CD4-positive, alpha-beta T cell (primary cell): Measurements from ENCODE around the gene PRKCB. TPM values are rescaled to one million over a fixed set of nuclear protein-coding genes. Genes with fewer than 3 reads are reported as not detected.

ENCODE experiments used
- ATAC-seq: fragments of 200-7000 bp; cut with Tn5 transposase; one replicate; pipeline ENCODE4 v1.10.0; 2022; ENCODE audit warnings: mild to moderate bottlenecking; ENCODE audit not compliant: poor library complexity
- CTCF ChIA-PET: fragments of 350-600 bp; sonication (Branson Sonifier 250); formaldehyde crosslinking; loops from one replicate; lab custom pipeline; 2021; ENCODE audit warnings: antibody characterized with exemption, inconsistent platforms; lab: Charles Lee
- POLR2A ChIA-PET: fragments of 350-600 bp; sonication (Branson Sonifier 250); formaldehyde crosslinking; loops from one replicate; lab custom pipeline; 2021; ENCODE audit warnings: antibody characterized with exemption, inconsistent platforms; lab: Charles Lee
- DNase-seq, 14 experiments: peaks; one replicate each; pipeline ENCODE4 v3.0.0-alpha.2; 2013 to 2020; ENCODE audit warnings: mixed read lengths in 2 of 14
- H3K27ac ChIP-seq, 2 donors: one replicate each; pipeline versions ENCODE4 v1.5.1 to v1.7.0; 2013; ENCODE audit warnings: low read length in 2 of 2, low read depth in 1 of 2, mild to moderate bottlenecking in 1 of 2
- H3K27me3 ChIP-seq, 2 experiments: 1 replicate in 1 of 2; 2 replicates in 1 of 2; pipeline versions ENCODE4 v1.6.1 to v1.7.0; 2013; ENCODE audit warnings: low read length in 2 of 2, control low read depth in 1 of 2, mild to moderate bottlenecking in 1 of 2, moderate library complexity in 1 of 2; ENCODE audit not compliant: insufficient read depth in 2 of 2, control insufficient read depth in 1 of 2
- H3K36me3 ChIP-seq: one replicate; pipeline ENCODE4 v1.6.1; 2013; ENCODE audit warnings: low read length, control low read depth; ENCODE audit not compliant: insufficient read depth
- H3K4me1 ChIP-seq: one replicate; pipeline ENCODE4 v1.6.1; 2013; ENCODE audit warnings: low read length, control low read depth; ENCODE audit not compliant: insufficient read depth
- H3K4me3 ChIP-seq: one replicate; pipeline ENCODE4 v1.5.1; 2013; ENCODE audit warnings: mild to moderate bottlenecking, low read length, moderate library complexity
- H3K9me3 ChIP-seq, 2 experiments: 1 replicate in 1 of 2; 2 replicates in 1 of 2; pipeline versions ENCODE4 v1.6.1 to v1.7.0; 2013; ENCODE audit warnings: low read length in 2 of 2, mild to moderate bottlenecking in 2 of 2, control low read depth in 1 of 2, moderate library complexity in 1 of 2; ENCODE audit not compliant: control insufficient read depth in 1 of 2, insufficient read depth in 1 of 2
- H3K27ac Mint-ChIP-seq: one replicate; pipeline ENCODE4 v1.8.0; 2020; ENCODE audit warnings: mixed read lengths
- H3K27me3 Mint-ChIP-seq: one replicate; pipeline ENCODE4 v1.8.0; 2021; ENCODE audit warnings: mixed read lengths
- H3K36me3 Mint-ChIP-seq: one replicate; pipeline ENCODE4 v1.8.0; 2021; ENCODE audit warnings: low read depth, mixed read lengths
- H3K4me1 Mint-ChIP-seq: one replicate; pipeline ENCODE4 v1.8.0; 2021; ENCODE audit warnings: low read depth, mixed read lengths
- H3K4me3 Mint-ChIP-seq: one replicate; pipeline ENCODE4 v1.8.0; 2020; ENCODE audit warnings: mild to moderate bottlenecking, mixed read lengths
- H3K9me3 Mint-ChIP-seq: one replicate; pipeline ENCODE4 v1.8.0; 2020; ENCODE audit warnings: mixed read lengths
- intact Hi-C, 2 experiments: fragments of 100-400 bp; cut with DNase I in 1 of 2; cut with micrococcal nuclease in 1 of 2; formaldehyde crosslinking; loops; one replicate each; pipeline versions ENCODE4 v1.15.1 to v1.9.0; 2023 to 2025; cut with DNase I, micrococcal nuclease
- total RNA-seq, 174 experiments: library from RNA in 2 of 174; stranded (reverse) in 2 of 174; gene quantifications; one replicate each; pipeline ENCODE4 v1.2.3 and lab custom pipeline; 2021 to 2026
- TF ChIP-seq, protein P1 (sequence below): fragments of 200-600 bp; IDR thresholded peaks from one replicate; pipeline ENCODE4 v1.8.0; 2022; ENCODE audit warnings: antibody characterized with exemption, mild to moderate bottlenecking

PRKCB gene
- total RNA-seq, 2 experiments from 2014 or later, result 64.7 TPM

DNA sequence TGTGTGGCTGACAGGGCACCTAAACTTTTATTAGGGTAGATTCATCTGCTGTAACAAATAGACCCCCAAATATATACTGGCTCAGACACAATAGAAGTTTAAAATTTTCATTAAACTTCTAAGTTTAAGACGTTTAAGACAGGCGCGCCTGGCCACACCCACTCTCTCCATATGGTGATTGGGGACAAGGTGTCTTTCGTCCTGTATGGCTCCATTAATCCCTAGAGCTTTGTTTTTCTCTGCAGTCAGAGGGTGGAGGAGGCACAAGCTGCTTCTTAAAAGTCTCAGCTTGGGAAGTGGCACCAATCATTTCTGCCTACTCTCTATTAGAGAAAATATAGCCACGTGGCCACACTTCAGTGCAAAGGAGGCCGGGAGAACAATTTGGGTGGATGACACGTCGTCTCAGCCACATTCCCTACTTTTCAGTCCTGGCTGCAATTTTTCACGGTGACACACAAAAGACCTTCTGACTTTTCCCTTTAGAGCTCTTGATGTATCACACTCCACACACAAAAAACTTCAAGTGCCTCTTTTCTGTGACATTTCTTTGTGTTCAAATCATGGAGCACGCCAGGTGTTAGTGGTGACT is 294.8 kb downstream of the PRKCB start:
- no peak for ATAC-seq
- Histone ChIP-seq H3K4me1 (no peaks in the 10 kb centered on the region), H3K9me3 (no peaks in the 10 kb centered on the region), H3K36me3 (peaks cover 30% of the 10 kb centered on the region), H3K4me3 (no peak overlapping the region), H3K27me3 (no peaks in the 10 kb centered on the region), H3K27ac (no peak overlapping the region)
- POLR2A ChIA-PET, result no interaction called here
- DNase-seq, result no peak
- H3K27me3 Mint-ChIP-seq, result no peaks in the 10 kb centered on the region
- H3K9me3 Mint-ChIP-seq, result no peaks in the 10 kb centered on the region
- H3K27ac Mint-ChIP-seq, result no peak overlapping the region
- peaks cover 57% of the 10 kb centered on the region for H3K36me3 Mint-ChIP-seq
- no peak overlapping the region for H3K4me3 Mint-ChIP-seq
- intact Hi-C loops, result no loop called here
- TF ChIP-seq, protein P1, sequence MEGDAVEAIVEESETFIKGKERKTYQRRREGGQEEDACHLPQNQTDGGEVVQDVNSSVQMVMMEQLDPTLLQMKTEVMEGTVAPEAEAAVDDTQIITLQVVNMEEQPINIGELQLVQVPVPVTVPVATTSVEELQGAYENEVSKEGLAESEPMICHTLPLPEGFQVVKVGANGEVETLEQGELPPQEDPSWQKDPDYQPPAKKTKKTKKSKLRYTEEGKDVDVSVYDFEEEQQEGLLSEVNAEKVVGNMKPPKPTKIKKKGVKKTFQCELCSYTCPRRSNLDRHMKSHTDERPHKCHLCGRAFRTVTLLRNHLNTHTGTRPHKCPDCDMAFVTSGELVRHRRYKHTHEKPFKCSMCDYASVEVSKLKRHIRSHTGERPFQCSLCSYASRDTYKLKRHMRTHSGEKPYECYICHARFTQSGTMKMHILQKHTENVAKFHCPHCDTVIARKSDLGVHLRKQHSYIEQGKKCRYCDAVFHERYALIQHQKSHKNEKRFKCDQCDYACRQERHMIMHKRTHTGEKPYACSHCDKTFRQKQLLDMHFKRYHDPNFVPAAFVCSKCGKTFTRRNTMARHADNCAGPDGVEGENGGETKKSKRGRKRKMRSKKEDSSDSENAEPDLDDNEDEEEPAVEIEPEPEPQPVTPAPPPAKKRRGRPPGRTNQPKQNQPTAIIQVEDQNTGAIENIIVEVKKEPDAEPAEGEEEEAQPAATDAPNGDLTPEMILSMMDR, result no peak
- CTCF ChIA-PET, result no interaction called here
- H3K4me1 Mint-ChIP-seq, result peaks cover 19% of the 10 kb centered on the region

DNA sequence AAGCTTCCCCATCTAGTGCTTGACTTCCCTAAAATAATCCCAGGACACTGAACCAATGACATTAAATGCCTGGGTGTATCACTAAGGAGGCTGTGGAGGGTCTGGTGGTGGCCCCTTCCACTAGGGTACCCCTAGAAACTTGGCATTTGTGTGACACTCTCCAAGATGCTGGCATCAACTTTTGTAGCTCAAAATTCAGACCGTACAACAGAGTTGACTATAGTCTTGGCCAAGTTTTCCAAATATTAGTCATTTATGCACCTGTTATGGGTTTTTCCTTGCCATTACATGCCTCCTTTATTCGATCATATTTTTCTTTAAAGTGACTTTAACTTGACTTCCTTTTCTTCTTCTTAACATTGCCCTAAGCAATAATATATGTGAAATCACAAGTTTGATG is 295.5 kb downstream of the PRKCB start:
- Mint-ChIP-seq H3K4me1 (peaks cover 19% of the 10 kb centered on the region), H3K4me3 (no peak overlapping the region), H3K9me3 (no peaks in the 10 kb centered on the region), H3K36me3 (peaks cover 57% of the 10 kb centered on the region), H3K27me3 (no peaks in the 10 kb centered on the region), H3K27ac (no peak overlapping the region)
- no peak for ATAC-seq
- no peak overlapping the region for H3K4me3 ChIP-seq
- DNase-seq, result no peak
- H3K27me3 ChIP-seq, result no peaks in the 10 kb centered on the region
- CTCF ChIA-PET, result no interaction called here
- no peaks in the 10 kb centered on the region for H3K9me3 ChIP-seq
- peaks cover 26% of the 10 kb centered on the region for H3K36me3 ChIP-seq
- TF ChIP-seq, protein P1, result no peak
- H3K4me1 ChIP-seq, result no peaks in the 10 kb centered on the region
- POLR2A ChIA-PET, result no interaction called here
- intact Hi-C loops, result no loop called here
- H3K27ac ChIP-seq, result no peak overlapping the region

DNA sequence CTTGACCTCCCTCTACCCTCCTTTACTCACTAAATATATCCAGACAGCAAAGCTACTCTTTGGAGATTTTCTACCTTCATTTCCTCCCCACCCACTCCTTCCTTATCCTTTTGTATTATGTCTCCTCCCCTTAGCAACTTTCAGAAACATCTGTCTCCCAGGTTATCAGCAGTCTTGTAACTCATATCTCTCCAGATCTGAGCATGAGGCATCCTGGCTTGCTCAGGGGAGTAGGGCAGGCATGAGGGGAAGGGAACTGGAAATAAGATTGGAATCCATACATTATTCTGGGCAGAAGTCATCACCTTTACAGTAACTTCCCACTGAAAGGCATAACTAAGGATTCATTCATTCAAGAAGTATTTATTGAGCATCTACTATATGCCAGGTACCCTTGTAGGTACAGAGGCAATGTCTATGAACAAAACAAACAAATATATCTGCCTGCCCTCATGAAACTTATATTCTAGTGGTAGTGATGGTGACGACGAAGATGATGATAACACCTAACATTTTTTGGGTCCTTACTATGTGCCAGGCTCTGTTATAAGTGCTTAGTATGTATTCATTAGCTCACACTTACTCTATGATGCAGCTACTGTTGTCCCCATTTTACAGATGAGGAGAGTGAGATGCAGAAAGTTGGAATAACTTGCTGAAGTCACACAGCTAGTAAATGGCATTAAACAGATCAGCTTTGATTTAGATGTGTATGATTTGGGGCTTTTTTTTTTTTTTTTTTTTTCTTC is 296.4 kb downstream of the PRKCB start:
- intact Hi-C loops, result no loop called here
- Mint-ChIP-seq H3K27ac (no peak overlapping the region), H3K27me3 (no peaks in the 10 kb centered on the region), H3K9me3 (no peaks in the 10 kb centered on the region), H3K36me3 (peaks cover 50% of the 10 kb centered on the region), H3K4me3 (no peak overlapping the region), H3K4me1 (peaks cover 19% of the 10 kb centered on the region)
- peaks cover 25% of the 10 kb centered on the region for H3K36me3 ChIP-seq
- H3K4me3 ChIP-seq, result no peak overlapping the region
- H3K27ac ChIP-seq, result no peak overlapping the region
- ATAC-seq (no peak), DNase-seq (no peak)
- CTCF ChIA-PET, result interaction anchor here (0.7 kb wide), 1 partner anchor 109 kb away, joined by 4 read pairs; no protein-coding TSS in a partner anchor
- no peaks in the 10 kb centered on the region for H3K4me1 ChIP-seq
- H3K27me3 ChIP-seq, result no peaks in the 10 kb centered on the region
- POLR2A ChIA-PET, result no interaction called here
- TF ChIP-seq, protein P1, result no peak
- no peaks in the 10 kb centered on the region for H3K9me3 ChIP-seq
